Activated CD4-positive, CD25-positive, alpha-beta regulatory T cell treated with anti-CD3 and anti-CD28 coated beads, Interleukin-2, amount 50 U/mL, for 24 hours (primary cell): ENCODE results near the gene TEX48.

Experiments
- ATAC-seq, 2 donors: fragments of 150-1000 bp; cut with Tn5 transposase; one replicate each; pipeline ENCODE4 v1.10.0; 2021; ENCODE audit warnings: mild to moderate bottlenecking in 1 of 2, moderate library complexity in 1 of 2

Gene TEX48

GRCh38 chr9:114666401-114666800 lies 15.6 kb downstream of the TEX48 start:
- ATAC-seq = no peak

GRCh38 chr9:114664181-114664580 lies 17.8 kb downstream of the TEX48 start:
- ATAC-seq = no peak

GRCh38 chr9:114662081-114662989 lies 19.7 kb downstream of the TEX48 start:
- peak; percentile 60 to 86 for ATAC-seq

GRCh38 chr9:114657705-114658104 lies 24.3 kb downstream of the TEX48 start, which contains the start of gene TEX53:
Gene TEX53 (minus strand): TSS chr9:114657805. CDS start chr9:114657774, 31 bp downstream.
- no peak for ATAC-seq

GRCh38 chr9:114656301-114656700 lies 25.7 kb downstream of the TEX48 start:
- ATAC-seq = no peak

- no peak for ATAC-seq
Measured at GRCh38 chr9:114655689-114656088, 26.3 kb downstream of the TEX48 start.

- peak; percentile 61 to 68 for ATAC-seq
Measured at GRCh38 chr9:114653556-114654159, 28.3 kb downstream of the TEX48 start.

- ATAC-seq = peak in 1 of 2 donors; percentile 36
Measured at GRCh38 chr9:114652776-114653555, 29.0 kb downstream of the TEX48 start.

- no peak for ATAC-seq
Measured at GRCh38 chr9:114643896-114644295, 38.1 kb downstream of the TEX48 start.

GRCh38 chr9:114643001-114643400 lies 39.0 kb downstream of the TEX48 start:
- no peak for ATAC-seq

GRCh38 chr9:114641967-114642366 lies 40.0 kb downstream of the TEX48 start:
- ATAC-seq = no peak

GRCh38 chr9:114638404-114638803 lies 43.6 kb downstream of the TEX48 start:
- no peak for ATAC-seq

- no peak for ATAC-seq
Measured at GRCh38 chr9:114634387-114634786, 47.6 kb downstream of the TEX48 start.

- no peak for ATAC-seq
Measured at GRCh38 chr9:114633438-114634089, 48.4 kb downstream of the TEX48 start.

GRCh38 chr9:114631166-114631565 lies 50.8 kb downstream of the TEX48 start:
- no peak for ATAC-seq

- ATAC-seq = no peak
Measured at GRCh38 chr9:114629563-114630090, 52.4 kb downstream of the TEX48 start.

GRCh38 chr9:114627553-114627952 lies 54.4 kb downstream of the TEX48 start:
- no peak for ATAC-seq

- no peak for ATAC-seq
Measured at GRCh38 chr9:114626415-114627020, 55.5 kb downstream of the TEX48 start.

- ATAC-seq = no peak
Measured at GRCh38 chr9:114624677-114625076, 57.3 kb downstream of the TEX48 start.

- no peak for ATAC-seq
Measured at GRCh38 chr9:114621975-114622609, 59.9 kb downstream of the TEX48 start.

GRCh38 chr9:114621561-114621960 lies 60.4 kb downstream of the TEX48 start:
- ATAC-seq = no peak
